Testis (tissue), 2 donors: ENCODE measurements around the gene RASA3.

ENCODE experiments used
- POLR2A ChIP-seq: fragments of 450-650 bp; IDR thresholded peaks from one replicate; pipeline ENCODE4 v1.6.1; 2017; ENCODE audit warnings: antibody characterized with exemption, mild to moderate bottlenecking, moderate library complexity
- TF ChIP-seq, protein P1 (sequence below), 3 experiments: fragments of 450-650 bp in 2 of 3; fragments of 200-600 bp in 1 of 3; sonication (generic) in 1 of 3; IDR thresholded peaks; one replicate each; pipeline ENCODE4 v1.5.1; 2016 to 2019; ENCODE audit warnings: antibody characterized with exemption in 3 of 3, mild to moderate bottlenecking in 2 of 3, moderate library complexity in 1 of 3

GRCh38 chr13:114039471-114040141 lies 92.8 kb downstream of the RASA3 start:
- TF ChIP-seq, protein P1, sequence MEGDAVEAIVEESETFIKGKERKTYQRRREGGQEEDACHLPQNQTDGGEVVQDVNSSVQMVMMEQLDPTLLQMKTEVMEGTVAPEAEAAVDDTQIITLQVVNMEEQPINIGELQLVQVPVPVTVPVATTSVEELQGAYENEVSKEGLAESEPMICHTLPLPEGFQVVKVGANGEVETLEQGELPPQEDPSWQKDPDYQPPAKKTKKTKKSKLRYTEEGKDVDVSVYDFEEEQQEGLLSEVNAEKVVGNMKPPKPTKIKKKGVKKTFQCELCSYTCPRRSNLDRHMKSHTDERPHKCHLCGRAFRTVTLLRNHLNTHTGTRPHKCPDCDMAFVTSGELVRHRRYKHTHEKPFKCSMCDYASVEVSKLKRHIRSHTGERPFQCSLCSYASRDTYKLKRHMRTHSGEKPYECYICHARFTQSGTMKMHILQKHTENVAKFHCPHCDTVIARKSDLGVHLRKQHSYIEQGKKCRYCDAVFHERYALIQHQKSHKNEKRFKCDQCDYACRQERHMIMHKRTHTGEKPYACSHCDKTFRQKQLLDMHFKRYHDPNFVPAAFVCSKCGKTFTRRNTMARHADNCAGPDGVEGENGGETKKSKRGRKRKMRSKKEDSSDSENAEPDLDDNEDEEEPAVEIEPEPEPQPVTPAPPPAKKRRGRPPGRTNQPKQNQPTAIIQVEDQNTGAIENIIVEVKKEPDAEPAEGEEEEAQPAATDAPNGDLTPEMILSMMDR (IDR thresholded peaks at IDR 0.05), result no peak
- TF ChIP-seq POLR2A, result no peak
